ENCODE measurements around the gene MLC1.

MLC1 gene

GRCh38 chr22:50078761-50079160, 6.5 kb downstream of the MLC1 start:
- TF ChIP-seq, protein P1, sequence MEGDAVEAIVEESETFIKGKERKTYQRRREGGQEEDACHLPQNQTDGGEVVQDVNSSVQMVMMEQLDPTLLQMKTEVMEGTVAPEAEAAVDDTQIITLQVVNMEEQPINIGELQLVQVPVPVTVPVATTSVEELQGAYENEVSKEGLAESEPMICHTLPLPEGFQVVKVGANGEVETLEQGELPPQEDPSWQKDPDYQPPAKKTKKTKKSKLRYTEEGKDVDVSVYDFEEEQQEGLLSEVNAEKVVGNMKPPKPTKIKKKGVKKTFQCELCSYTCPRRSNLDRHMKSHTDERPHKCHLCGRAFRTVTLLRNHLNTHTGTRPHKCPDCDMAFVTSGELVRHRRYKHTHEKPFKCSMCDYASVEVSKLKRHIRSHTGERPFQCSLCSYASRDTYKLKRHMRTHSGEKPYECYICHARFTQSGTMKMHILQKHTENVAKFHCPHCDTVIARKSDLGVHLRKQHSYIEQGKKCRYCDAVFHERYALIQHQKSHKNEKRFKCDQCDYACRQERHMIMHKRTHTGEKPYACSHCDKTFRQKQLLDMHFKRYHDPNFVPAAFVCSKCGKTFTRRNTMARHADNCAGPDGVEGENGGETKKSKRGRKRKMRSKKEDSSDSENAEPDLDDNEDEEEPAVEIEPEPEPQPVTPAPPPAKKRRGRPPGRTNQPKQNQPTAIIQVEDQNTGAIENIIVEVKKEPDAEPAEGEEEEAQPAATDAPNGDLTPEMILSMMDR (IDR thresholded peaks at IDR 0.05; ENCODE audit: borderline replicate concordance, insufficient read depth, low read depth, low read length), result no peak
- no peak overlapping the region for H3K4me3 ChIP-seq (ENCODE audit: low read depth, low read length)

DNA sequence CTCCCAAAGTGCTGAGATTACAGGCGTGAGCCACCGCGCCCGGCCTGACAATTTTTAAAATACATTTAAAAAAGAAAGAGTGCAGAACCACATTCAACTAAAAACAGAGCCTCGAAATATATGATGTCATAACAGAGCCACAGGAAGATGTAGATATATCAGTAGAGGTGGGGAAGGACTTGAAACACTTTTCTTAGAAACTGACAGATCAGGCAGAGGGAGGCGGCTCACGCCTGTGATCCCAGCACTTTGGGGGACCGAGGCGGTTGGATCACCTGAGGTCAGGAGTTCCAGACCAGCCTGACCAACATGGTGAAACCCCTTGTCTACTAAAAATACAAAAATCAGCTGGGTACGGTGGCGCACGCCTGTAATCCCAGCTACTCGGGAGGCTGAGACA, 7.0 kb downstream of the MLC1 start:
- H3K4me3 ChIP-seq (ENCODE audit: low read depth, low read length), result no peak overlapping the region
- TF ChIP-seq, protein P1 (IDR thresholded peaks at IDR 0.05; ENCODE audit: borderline replicate concordance, insufficient read depth, low read depth, low read length), result no peak

GRCh38 chr22:50076646-50077535, 8.3 kb downstream of the MLC1 start:
- no peak overlapping the region for H3K4me3 ChIP-seq (ENCODE audit: low read depth, low read length)
- TF ChIP-seq, protein P1 (IDR thresholded peaks at IDR 0.05; ENCODE audit: borderline replicate concordance, insufficient read depth, low read depth, low read length), result no peak

GRCh38 chr22:50074551-50075530, 10.4 kb downstream of the MLC1 start:
- TF ChIP-seq, protein P1 (IDR thresholded peaks at IDR 0.05; ENCODE audit: borderline replicate concordance, insufficient read depth, low read depth, low read length), result no peak
- no peak overlapping the region for H3K4me3 ChIP-seq (ENCODE audit: low read depth, low read length)

GRCh38 chr22:50074056-50074455, 11.2 kb downstream of the MLC1 start:
- TF ChIP-seq, protein P1 (IDR thresholded peaks at IDR 0.05; ENCODE audit: borderline replicate concordance, insufficient read depth, low read depth, low read length), result no peak
- no peak overlapping the region for H3K4me3 ChIP-seq (ENCODE audit: low read depth, low read length)

DNA sequence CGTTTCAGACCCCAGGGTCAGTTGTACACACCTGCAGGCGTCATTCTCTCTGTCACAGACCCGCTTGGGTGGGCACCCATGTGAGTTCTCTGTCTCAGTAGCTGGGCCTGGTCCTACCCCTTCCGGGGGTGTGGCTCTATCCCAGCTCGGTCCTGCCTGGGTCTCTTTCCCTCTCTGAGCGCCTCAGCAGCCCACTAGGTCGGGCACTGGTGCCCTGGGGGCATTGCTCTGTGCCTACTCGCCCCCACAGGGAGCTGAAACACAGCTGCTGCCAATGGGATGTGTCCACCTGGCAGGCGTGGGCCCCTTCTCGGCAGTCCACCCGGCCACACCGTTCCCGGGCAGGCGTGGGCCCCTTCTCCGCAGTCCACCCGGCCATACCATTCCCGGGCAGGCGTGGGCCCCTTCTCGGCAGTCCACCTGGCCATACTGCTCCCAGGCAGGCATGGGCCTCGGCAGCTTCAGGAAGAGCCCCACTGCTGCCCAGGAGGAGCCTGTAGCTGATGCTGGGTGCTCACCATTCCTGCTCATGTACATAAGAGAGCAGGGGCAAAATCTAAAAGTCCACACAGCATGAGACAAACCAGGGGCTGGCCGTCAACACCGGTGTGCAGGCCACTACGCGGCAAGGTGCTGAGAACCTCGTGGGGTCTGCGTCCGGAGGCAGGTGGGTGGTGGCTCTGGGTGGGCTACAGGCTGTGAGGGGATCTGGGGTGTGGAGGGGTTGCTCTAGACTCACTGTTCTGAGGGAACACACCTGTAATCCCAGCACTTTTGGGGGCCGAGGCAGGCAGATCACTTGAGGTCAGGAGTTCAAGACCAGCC, 12.3 kb downstream of the MLC1 start:
- no peak overlapping the region for H3K4me3 ChIP-seq (ENCODE audit: low read depth, low read length)
- TF ChIP-seq, protein P1 (IDR thresholded peaks at IDR 0.05; ENCODE audit: borderline replicate concordance, insufficient read depth, low read depth, low read length), result no peak

All from GM12875 (cell line).